Measurements from ENCODE around the gene ZNF219. TPM values are rescaled to one million over a fixed set of nuclear protein-coding genes. Genes with fewer than 3 reads are reported as not detected.

Gene ZNF219
- total RNA-seq, 4 donors from 2014 or later, result 15.2 to 54.1 (median 38.4) TPM

- TF ChIP-seq CTCF (IDR thresholded peaks at IDR 0.05; ENCODE audit: low read depth), result no peak
These were observed 1.3 kb downstream of the ZNF219 start for GRCh38 chr14:21096978-21097635.

GRCh38 chr14:21096438-21096837, 2.0 kb downstream of the ZNF219 start:
- no peak for TF ChIP-seq CTCF (IDR thresholded peaks at IDR 0.05; ENCODE audit: low read depth)

GRCh38 chr14:21095430-21096205, 2.8 kb downstream of the ZNF219 start:
- TF ChIP-seq CTCF (IDR thresholded peaks at IDR 0.05; ENCODE audit: low read depth), result no peak

GRCh38 chr14:21093769-21094681, 4.4 kb downstream of the ZNF219 start:
- TF ChIP-seq CTCF (IDR thresholded peaks at IDR 0.05; ENCODE audit: low read depth), result no peak

- TF ChIP-seq CTCF (IDR thresholded peaks at IDR 0.05; ENCODE audit: low read depth), result no peak
These were observed 5.4 kb downstream of the ZNF219 start for GRCh38 chr14:21093018-21093417.

GRCh38 chr14:21092273-21093011, 6.0 kb downstream of the ZNF219 start:
- TF ChIP-seq CTCF (IDR thresholded peaks at IDR 0.05; ENCODE audit: low read depth), result no peak

All from subcutaneous adipose tissue (tissue), 4 donors.